ENCODE data around the gene PIP4P1.
"Not testable (repeated sequence)": the region's sequence is repeated elsewhere in the genome, so short reads cannot be mapped to it uniquely, and the experiment has no call there.

Gene PIP4P1

DNA sequence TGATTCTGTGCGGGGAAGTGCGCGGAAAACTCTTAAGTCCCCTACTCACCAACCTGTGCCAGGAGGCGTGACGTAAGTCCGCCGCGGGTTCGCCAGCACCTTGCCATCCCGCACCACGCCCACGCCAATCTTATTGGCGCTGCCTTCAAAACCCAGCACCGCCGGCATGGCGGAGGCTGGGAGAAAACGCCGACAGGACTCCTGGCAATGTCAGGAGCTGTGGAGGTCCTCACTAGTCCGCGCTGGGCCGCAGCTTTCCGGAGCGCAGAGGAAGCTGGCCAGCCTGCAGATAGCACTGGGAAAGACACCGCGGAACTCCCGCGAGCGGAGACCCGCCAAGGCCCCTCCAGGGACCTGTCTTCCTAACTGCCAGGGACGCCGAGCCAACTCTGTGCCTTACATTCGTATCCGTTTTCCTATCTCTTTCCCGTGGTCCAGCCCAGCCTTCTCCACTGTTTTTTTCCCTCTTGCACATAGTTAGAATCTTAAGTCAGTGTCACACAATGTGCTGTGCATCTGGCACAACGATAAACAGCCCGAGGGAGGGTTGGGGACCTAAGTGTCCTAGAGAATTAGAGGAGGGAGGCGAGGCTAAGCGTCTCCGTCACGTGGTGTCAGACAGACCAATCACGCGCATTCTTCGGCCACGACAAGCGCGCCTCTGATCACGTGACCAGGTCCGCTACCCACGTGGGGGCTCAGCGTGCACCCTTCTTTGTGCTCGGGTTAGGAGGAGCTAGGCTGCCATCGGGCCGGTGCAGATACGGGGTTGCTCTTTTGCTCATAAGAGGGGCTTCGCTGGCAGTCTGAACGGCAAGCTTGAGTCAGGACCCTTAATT, 6.5 kb downstream of the PIP4P1 start, which contains the start of the genes APEX1 and OSGEP:
TSS of gene APEX1 (plus strand) at position 711 of the 839 bp plus-strand sequence. CDS start 420 bp downstream, outside the sequence.
TSS of gene OSGEP (minus strand) at position 297 of the 839 bp plus-strand sequence. CDS start at position 168, 129 bp downstream.
- Histone ChIP-seq H3K27me3 (ENCODE audit: control insufficient read depth in 1 of 2, insufficient read depth in 2 of 2, low read length in 2 of 2) (no peaks in the 10 kb centered on the region), H3K27ac (ENCODE audit: low read depth, low read length) (peak within 1 kb of the TSS; percentile 99), H3K4me3 (ENCODE audit: low read depth in 1 of 2, low read length in 2 of 2) (peak within 1 kb of the TSS; percentile 73 to 93), H3K4me1 (ENCODE audit: insufficient read depth, low read length) (peaks cover 19% of the 10 kb centered on the region), H3K9me3 (ENCODE audit: low read length) (no peaks in the 10 kb centered on the region), H3K36me3 (ENCODE audit: insufficient read depth, low read length) (peaks cover 62% of the 10 kb centered on the region), H3K9ac (ENCODE audit: low read length) (peak within 1 kb of the TSS; percentile 93)

DNA sequence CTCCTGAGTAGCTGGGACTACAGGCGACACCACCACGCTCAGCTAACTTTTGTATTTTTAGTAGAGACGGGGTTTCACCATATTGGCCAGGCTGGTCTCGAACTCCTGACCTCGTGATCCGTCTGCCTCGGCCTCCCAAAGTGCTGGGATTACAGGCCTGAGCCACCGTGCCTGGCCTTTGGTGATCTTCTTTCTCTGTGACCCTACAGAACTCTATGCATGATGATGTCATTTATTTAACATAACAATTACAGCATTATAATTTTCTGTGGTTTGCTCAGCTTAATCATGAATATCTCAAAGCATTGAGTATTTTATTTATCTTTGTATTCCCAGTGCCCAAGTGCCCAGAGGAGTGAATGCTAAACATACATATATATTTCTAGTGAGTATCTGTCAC, 8.4 kb downstream of the PIP4P1 start:
- not testable (repeated sequence) for H3K9me3 ChIP-seq (ENCODE audit: low read length); H3K9ac ChIP-seq (ENCODE audit: low read length); H3K27ac ChIP-seq (ENCODE audit: low read depth, low read length); H3K27me3 ChIP-seq (ENCODE audit: control insufficient read depth in 1 of 2, insufficient read depth in 2 of 2, low read length in 2 of 2); H3K4me3 ChIP-seq (ENCODE audit: low read depth in 1 of 2, low read length in 2 of 2)
- Histone ChIP-seq H3K4me1 (ENCODE audit: insufficient read depth, low read length) (peaks cover 16% of the 10 kb centered on the region), H3K36me3 (ENCODE audit: insufficient read depth, low read length) (peaks cover 62% of the 10 kb centered on the region)

DNA sequence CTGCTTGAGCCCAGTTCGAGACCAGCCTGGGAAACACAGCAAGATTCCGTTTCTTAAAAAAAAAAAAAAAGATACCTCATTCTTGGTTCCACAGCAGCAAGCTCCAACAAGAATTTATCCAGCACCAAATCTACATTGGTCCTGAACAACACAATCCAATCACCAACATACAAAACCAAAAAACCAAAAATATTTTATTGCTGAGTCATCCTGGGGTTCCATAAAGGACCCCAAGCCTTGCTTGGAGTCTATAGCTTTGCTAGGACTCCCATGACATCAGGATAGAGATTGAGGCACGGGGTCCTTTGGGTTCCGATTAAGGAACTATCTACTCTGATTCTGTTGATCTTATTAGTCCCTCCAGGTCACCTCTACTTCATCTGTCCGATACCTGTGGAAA, 14.3 kb downstream of the PIP4P1 start:
- Histone ChIP-seq H3K9ac (ENCODE audit: low read length) (no peak overlapping the region), H3K9me3 (ENCODE audit: low read length) (no peaks in the 10 kb centered on the region), H3K27ac (ENCODE audit: low read depth, low read length) (no peak overlapping the region), H3K4me1 (ENCODE audit: insufficient read depth, low read length) (no peaks in the 10 kb centered on the region), H3K4me3 (ENCODE audit: low read depth in 1 of 2, low read length in 2 of 2) (no peak overlapping the region), H3K27me3 (ENCODE audit: control insufficient read depth in 1 of 2, insufficient read depth in 2 of 2, low read length in 2 of 2) (no peaks in the 10 kb centered on the region), H3K36me3 (ENCODE audit: insufficient read depth, low read length) (peaks cover 68% of the 10 kb centered on the region)

- peaks cover 38% of the 10 kb centered on the region for H3K36me3 ChIP-seq (ENCODE audit: insufficient read depth, low read length)
- not testable (repeated sequence) for H3K9ac ChIP-seq (ENCODE audit: low read length); H3K9me3 ChIP-seq (ENCODE audit: low read length); H3K27me3 ChIP-seq (ENCODE audit: control insufficient read depth in 1 of 2, insufficient read depth in 2 of 2, low read length in 2 of 2); H3K27ac ChIP-seq (ENCODE audit: low read depth, low read length); H3K4me3 ChIP-seq (ENCODE audit: low read depth in 1 of 2, low read length in 2 of 2); H3K4me1 ChIP-seq (ENCODE audit: insufficient read depth, low read length)
Observed at GRCh38 chr14:20443650-20444049, 17.6 kb downstream of the PIP4P1 start.

- Histone ChIP-seq H3K9ac (ENCODE audit: low read length) (no peak overlapping the region), H3K27ac (ENCODE audit: low read depth, low read length) (no peak overlapping the region), H3K4me1 (ENCODE audit: insufficient read depth, low read length) (no peaks in the 10 kb centered on the region), H3K36me3 (ENCODE audit: insufficient read depth, low read length) (peaks cover 16% of the 10 kb centered on the region), H3K4me3 (ENCODE audit: low read depth in 1 of 2, low read length in 2 of 2) (no peak overlapping the region), H3K9me3 (ENCODE audit: low read length) (no peaks in the 10 kb centered on the region), H3K27me3 (ENCODE audit: control insufficient read depth in 1 of 2, insufficient read depth in 2 of 2, low read length in 2 of 2) (no peaks in the 10 kb centered on the region)
Observed at GRCh38 chr14:20441461-20441860, 19.8 kb downstream of the PIP4P1 start.

- H3K4me1 ChIP-seq (ENCODE audit: insufficient read depth, low read length), result no peaks in the 10 kb centered on the region
- H3K27ac ChIP-seq (ENCODE audit: low read depth, low read length), result no peak overlapping the region
- peaks cover 10% of the 10 kb centered on the region for H3K36me3 ChIP-seq (ENCODE audit: insufficient read depth, low read length)
- H3K9me3 ChIP-seq (ENCODE audit: low read length), result no peaks in the 10 kb centered on the region
- H3K4me3 ChIP-seq (ENCODE audit: low read depth in 1 of 2, low read length in 2 of 2), result no peak overlapping the region
- H3K9ac ChIP-seq (ENCODE audit: low read length), result no peak overlapping the region
- no peaks in the 10 kb centered on the region for H3K27me3 ChIP-seq (ENCODE audit: control insufficient read depth in 1 of 2, insufficient read depth in 2 of 2, low read length in 2 of 2)
Observed at GRCh38 chr14:20440882-20441281, 20.4 kb downstream of the PIP4P1 start.

- no peaks in the 10 kb centered on the region for H3K9me3 ChIP-seq (ENCODE audit: low read length)
- H3K9ac ChIP-seq (ENCODE audit: low read length), result no peak overlapping the region
- H3K27ac ChIP-seq (ENCODE audit: low read depth, low read length), result no peak overlapping the region
- peaks cover 0 to 1% of the 10 kb centered on the region in 2 donors for H3K27me3 ChIP-seq (ENCODE audit: control insufficient read depth in 1 of 2, insufficient read depth in 2 of 2, low read length in 2 of 2)
- H3K36me3 ChIP-seq (ENCODE audit: insufficient read depth, low read length), result peaks cover 6% of the 10 kb centered on the region
- no peak overlapping the region for H3K4me3 ChIP-seq (ENCODE audit: low read depth in 1 of 2, low read length in 2 of 2)
- H3K4me1 ChIP-seq (ENCODE audit: insufficient read depth, low read length), result no peaks in the 10 kb centered on the region
Observed at GRCh38 chr14:20440465-20440864, 20.8 kb downstream of the PIP4P1 start.

DNA sequence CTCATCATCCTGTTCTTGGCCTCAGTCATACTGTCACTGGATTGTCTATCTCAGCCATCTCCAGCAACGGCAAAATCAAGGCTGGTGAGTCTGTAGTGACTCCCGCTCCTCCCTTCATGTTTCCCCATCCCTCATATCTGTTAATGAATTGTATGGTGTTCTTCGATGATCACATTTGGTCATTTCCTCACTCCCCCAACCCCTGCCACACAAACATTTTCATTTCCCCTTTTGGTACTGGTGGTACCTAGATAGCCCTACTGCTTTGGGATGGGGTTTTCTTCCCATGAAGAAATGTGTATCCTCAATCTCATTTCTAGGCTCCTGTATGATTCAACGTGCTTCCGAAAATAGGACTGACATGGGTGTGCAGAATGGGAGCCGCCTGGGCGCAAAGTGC, 22.6 kb downstream of the PIP4P1 start:
- Histone ChIP-seq H3K9ac (ENCODE audit: low read length) (no peak overlapping the region), H3K27ac (ENCODE audit: low read depth, low read length) (no peak overlapping the region), H3K27me3 (ENCODE audit: control insufficient read depth in 1 of 2, insufficient read depth in 2 of 2, low read length in 2 of 2) (peaks cover 0 to 7% of the 10 kb centered on the region in 2 donors), H3K36me3 (ENCODE audit: insufficient read depth, low read length) (no peaks in the 10 kb centered on the region), H3K9me3 (ENCODE audit: low read length) (no peaks in the 10 kb centered on the region), H3K4me1 (ENCODE audit: insufficient read depth, low read length) (no peaks in the 10 kb centered on the region), H3K4me3 (ENCODE audit: low read depth in 1 of 2, low read length in 2 of 2) (no peak overlapping the region)

DNA sequence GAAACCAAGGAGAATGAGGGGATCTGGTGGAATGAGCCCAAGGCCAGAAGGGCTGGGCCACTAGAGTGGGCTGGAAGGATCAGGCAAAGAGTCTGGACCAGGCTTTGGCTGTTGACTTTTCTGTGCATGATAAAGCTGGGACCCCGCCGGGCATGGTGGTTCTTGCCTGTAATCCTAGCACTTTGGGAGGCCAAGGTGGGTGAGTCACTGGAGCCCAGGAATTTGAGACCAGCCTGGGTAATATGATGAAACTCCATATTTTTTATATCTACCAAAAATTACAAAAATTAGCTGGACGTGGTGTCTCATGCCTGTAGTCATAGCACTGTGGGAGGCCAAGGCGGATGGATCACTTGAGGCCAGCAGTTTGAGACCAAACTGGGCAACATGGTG, 24.9 kb downstream of the PIP4P1 start:
- no peaks in the 10 kb centered on the region for H3K36me3 ChIP-seq (ENCODE audit: insufficient read depth, low read length)
- H3K27ac ChIP-seq (ENCODE audit: low read depth, low read length), result no peak overlapping the region
- no peaks in the 10 kb centered on the region for H3K4me1 ChIP-seq (ENCODE audit: insufficient read depth, low read length)
- H3K4me3 ChIP-seq (ENCODE audit: low read depth in 1 of 2, low read length in 2 of 2), result no peak overlapping the region
- H3K9me3 ChIP-seq (ENCODE audit: low read length), result no peaks in the 10 kb centered on the region
- peaks cover 0 to 7% of the 10 kb centered on the region in 2 donors for H3K27me3 ChIP-seq (ENCODE audit: control insufficient read depth in 1 of 2, insufficient read depth in 2 of 2, low read length in 2 of 2)
- H3K9ac ChIP-seq (ENCODE audit: low read length), result no peak overlapping the region

DNA sequence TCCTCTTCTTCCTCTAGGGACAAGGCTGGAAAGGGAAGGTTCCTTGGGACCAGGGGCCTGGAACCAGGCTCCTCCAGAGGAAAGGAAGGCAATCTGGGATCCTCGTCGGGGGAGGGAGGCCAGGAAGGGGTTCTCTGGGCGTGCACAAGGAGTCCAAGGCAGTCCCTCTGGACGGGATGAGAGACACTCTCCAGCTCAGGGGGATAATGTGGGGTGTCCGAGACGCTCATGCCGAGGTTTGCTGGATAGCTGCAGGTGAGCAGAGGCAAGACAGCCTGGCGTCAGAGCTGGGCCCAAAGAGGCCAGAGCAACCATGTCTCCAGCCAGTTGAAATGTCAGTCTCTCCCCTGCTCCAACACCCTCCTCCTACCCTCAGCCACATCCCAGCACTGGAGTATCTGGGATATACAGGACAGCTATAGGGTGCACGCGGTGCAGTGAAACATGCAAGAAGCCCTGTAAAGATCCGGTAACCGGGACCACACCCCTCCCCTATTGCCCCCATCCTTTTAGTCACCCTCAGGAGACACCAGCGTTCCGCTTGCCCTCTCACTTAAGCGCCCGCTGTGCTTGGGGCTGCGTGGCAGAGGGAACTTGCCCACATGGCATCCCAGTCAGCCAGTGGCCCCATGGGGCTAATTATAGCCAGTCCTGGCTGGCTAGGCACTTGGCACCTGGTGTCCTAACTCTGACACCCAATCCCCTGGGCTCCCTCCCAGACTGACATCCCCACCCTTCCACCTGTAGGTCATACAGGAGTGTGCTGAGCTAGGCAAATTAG, 25.5 kb downstream of the PIP4P1 start, which contains the start of gene KLHL33:
TSS of gene KLHL33 (minus strand) at position 585 of the 781 bp plus-strand sequence. CDS start at position 230, 355 bp downstream.
- H3K4me3 ChIP-seq (ENCODE audit: low read depth in 1 of 2, low read length in 2 of 2), result peak within 1 kb of the TSS in 1 of 2 donors; percentile 39
- H3K27me3 ChIP-seq (ENCODE audit: control insufficient read depth in 1 of 2, insufficient read depth in 2 of 2, low read length in 2 of 2), result peaks cover 0 to 7% of the 10 kb centered on the region in 2 donors
- H3K27ac ChIP-seq (ENCODE audit: low read depth, low read length), result no peak within 1 kb of the TSS
- no peaks in the 10 kb centered on the region for H3K4me1 ChIP-seq (ENCODE audit: insufficient read depth, low read length)
- no peaks in the 10 kb centered on the region for H3K36me3 ChIP-seq (ENCODE audit: insufficient read depth, low read length)
- H3K9me3 ChIP-seq (ENCODE audit: low read length), result no peaks in the 10 kb centered on the region
- H3K9ac ChIP-seq (ENCODE audit: low read length), result no peak within 1 kb of the TSS

All from muscle layer of colon (tissue), 2 donors.